ENCODE measurements around the gene OLA1. TPM values are rescaled to one million over a fixed set of nuclear protein-coding genes. Genes with fewer than 3 reads are reported as not detected.

OLA1 gene
- total RNA-seq, 1 experiment from 2014 or later: 126 TPM

- H3K36me3 ChIP-seq (ENCODE audit: control insufficient read depth, insufficient read depth, low read length): peaks cover 2% of the 10 kb centered on the region
- H3K4me3 ChIP-seq (ENCODE audit: low read depth in 2 of 2, low read length in 2 of 2): no peak overlapping the region
- ChIA-PET POLR2A (no interaction called here), CTCF (no interaction called here)
- no peak for ATAC-seq
- H3K9me3 ChIP-seq (ENCODE audit: control insufficient read depth, insufficient read depth, low read depth, low read length): no peaks in the 10 kb centered on the region
- H3K27me3 ChIP-seq (ENCODE audit: control insufficient read depth, insufficient read depth, low read length): no peaks in the 10 kb centered on the region
- TF ChIP-seq TCF7L2 (IDR thresholded peaks at IDR 0.05; ENCODE audit: low read depth, low read length): no peak
- no peak for TF ChIP-seq SIN3A (IDR thresholded peaks at IDR 0.05; ENCODE audit: borderline replicate concordance, insufficient read depth, low read depth, low read length)
- TF ChIP-seq POLR2AphosphoS5 (IDR thresholded peaks at IDR 0.05; ENCODE audit: low read depth, low read length): no peak
- no peak for TF ChIP-seq CTCF (IDR thresholded peaks at IDR 0.05)
- TF ChIP-seq REST (IDR thresholded peaks at IDR 0.05; ENCODE audit: insufficient read depth in 1 of 2, low read depth in 2 of 2, low read length in 1 of 2): no peak
- no TSS peak for BruUV-seq (replicated peaks)
- no peak for DNase-seq (ENCODE audit: low read depth, low spot score)
- H3K27ac ChIP-seq (ENCODE audit: low read length): no peak overlapping the region
- peaks cover 17% of the 10 kb centered on the region for H3K4me1 ChIP-seq (ENCODE audit: control insufficient read depth, insufficient read depth, low read length)
- intact Hi-C loops (cut with micrococcal nuclease; ENCODE audit: unreplicated experiment) (no loop called here), in situ Hi-C loops (cut with HindIII; ENCODE audit: low pct_unique_long_range_greater_than_20kb, low sequenced_read_pairs) (no loop called here)
Measured at GRCh38 chr2:174125090-174125489, 123.2 kb downstream of the OLA1 start.

GRCh38 chr2:174124181-174124580 lies 124.2 kb downstream of the OLA1 start:
- in situ Hi-C loops (cut with HindIII; ENCODE audit: low pct_unique_long_range_greater_than_20kb, low sequenced_read_pairs): no loop called here
- intact Hi-C loops (cut with micrococcal nuclease; ENCODE audit: unreplicated experiment): no loop called here
- no peak overlapping the region for H3K4me3 ChIP-seq (ENCODE audit: low read depth in 2 of 2, low read length in 2 of 2)
- H3K4me1 ChIP-seq (ENCODE audit: control insufficient read depth, insufficient read depth, low read length): peaks cover 17% of the 10 kb centered on the region
- no peak for ATAC-seq
- ChIA-PET CTCF (no interaction called here), POLR2A (no interaction called here)
- peaks cover 2% of the 10 kb centered on the region for H3K36me3 ChIP-seq (ENCODE audit: control insufficient read depth, insufficient read depth, low read length)
- H3K27me3 ChIP-seq (ENCODE audit: control insufficient read depth, insufficient read depth, low read length): no peaks in the 10 kb centered on the region
- no peak for DNase-seq (ENCODE audit: low read depth, low spot score)
- TF ChIP-seq REST (IDR thresholded peaks at IDR 0.05; ENCODE audit: insufficient read depth in 1 of 2, low read depth in 2 of 2, low read length in 1 of 2): no peak
- TF ChIP-seq POLR2AphosphoS5 (IDR thresholded peaks at IDR 0.05; ENCODE audit: low read depth, low read length): no peak
- no peak for TF ChIP-seq TCF7L2 (IDR thresholded peaks at IDR 0.05; ENCODE audit: low read depth, low read length)
- TF ChIP-seq CTCF (IDR thresholded peaks at IDR 0.05): no peak
- TF ChIP-seq SIN3A (IDR thresholded peaks at IDR 0.05; ENCODE audit: borderline replicate concordance, insufficient read depth, low read depth, low read length): no peak
- H3K9me3 ChIP-seq (ENCODE audit: control insufficient read depth, insufficient read depth, low read depth, low read length): no peaks in the 10 kb centered on the region
- no peak overlapping the region for H3K27ac ChIP-seq (ENCODE audit: low read length)
- no TSS peak for BruUV-seq (replicated peaks)
